PC-3 (cell line): Measurements from ENCODE around the gene OSBPL2.

Experiments
- EZH2phosphoT487 ChIP-seq: fragments of 300-600 bp; sonication (generic); IDR thresholded peaks from 2 replicates; pipeline ENCODE4 v1.6.1; 2018; ENCODE audit warnings: mild to moderate bottlenecking, antibody characterized with exemption, low read length, borderline replicate concordance
- TF ChIP-seq, protein P1 (sequence below): fragments of 300-600 bp; sonication (generic); conservative IDR thresholded peaks from 2 replicates; pipeline ENCODE4 v1.5.1; 2017; ENCODE audit warnings: antibody characterized with exemption, low read depth, mild to moderate bottlenecking, low read length

DNA sequence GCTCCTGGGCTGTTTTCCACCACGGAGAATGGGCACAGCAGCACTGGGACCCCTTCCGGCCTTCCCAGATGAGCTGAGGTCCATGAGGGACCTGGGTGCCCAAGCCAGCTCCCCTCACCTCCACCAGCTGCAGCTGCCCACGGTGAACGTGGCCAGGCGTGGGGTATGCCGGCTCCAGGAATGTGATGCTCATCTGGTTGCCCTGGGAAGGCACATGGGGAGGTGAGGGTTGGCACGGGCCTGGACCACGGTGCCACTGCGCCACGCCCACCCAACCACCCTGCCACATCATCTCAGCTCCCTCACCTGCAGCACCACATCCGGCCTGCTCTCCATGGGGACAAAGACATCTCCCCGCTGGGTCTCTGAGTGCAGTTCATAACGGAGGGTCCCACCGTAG is 88.2 kb downstream of the OSBPL2 start:
- TF ChIP-seq EZH2phosphoT487: no peak
- TF ChIP-seq, protein P1, sequence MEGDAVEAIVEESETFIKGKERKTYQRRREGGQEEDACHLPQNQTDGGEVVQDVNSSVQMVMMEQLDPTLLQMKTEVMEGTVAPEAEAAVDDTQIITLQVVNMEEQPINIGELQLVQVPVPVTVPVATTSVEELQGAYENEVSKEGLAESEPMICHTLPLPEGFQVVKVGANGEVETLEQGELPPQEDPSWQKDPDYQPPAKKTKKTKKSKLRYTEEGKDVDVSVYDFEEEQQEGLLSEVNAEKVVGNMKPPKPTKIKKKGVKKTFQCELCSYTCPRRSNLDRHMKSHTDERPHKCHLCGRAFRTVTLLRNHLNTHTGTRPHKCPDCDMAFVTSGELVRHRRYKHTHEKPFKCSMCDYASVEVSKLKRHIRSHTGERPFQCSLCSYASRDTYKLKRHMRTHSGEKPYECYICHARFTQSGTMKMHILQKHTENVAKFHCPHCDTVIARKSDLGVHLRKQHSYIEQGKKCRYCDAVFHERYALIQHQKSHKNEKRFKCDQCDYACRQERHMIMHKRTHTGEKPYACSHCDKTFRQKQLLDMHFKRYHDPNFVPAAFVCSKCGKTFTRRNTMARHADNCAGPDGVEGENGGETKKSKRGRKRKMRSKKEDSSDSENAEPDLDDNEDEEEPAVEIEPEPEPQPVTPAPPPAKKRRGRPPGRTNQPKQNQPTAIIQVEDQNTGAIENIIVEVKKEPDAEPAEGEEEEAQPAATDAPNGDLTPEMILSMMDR: no peak
